ENCODE results near the gene ZNF878.
A peak's percentile ranks its signal among the peaks of the same experiment; 100 is the strongest.
"Not testable (repeated sequence)": the region's sequence is repeated elsewhere in the genome, so short reads cannot be mapped to it uniquely, and the experiment has no call there.

The ZNF878 gene

DNA sequence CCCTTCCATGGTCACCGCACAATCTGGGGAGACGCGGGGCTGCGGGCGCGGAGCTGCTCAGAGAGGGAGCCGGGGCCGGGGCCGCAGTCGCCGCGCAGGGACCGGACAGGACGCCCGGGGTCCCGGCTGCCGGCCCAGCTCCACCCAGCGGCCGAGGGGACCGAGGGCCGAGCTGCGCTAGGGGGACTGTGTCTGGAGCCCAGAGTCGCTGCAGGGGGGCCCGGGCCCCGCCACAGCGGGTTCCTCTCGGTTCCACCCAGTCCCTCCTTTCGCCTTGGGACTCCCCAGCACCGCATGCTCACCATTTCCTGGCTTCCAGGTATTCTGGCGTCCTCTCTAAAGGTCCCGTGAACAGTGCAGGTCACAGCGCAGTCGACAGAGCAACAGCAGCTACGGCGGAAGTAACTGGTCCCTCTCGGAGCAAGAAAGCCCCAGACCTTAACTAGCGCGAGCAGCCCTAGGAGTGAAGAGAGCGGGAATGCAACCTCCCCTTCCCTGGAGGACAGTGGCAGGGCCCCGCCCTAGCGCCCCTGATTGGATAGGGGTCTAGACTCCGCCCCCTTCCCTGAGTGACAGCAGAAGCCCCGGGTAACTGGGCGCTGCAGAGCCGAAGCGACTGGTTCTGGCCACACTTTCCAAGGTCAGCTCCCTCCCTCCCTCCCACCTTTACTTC, at the start of gene ZNF878:
ZNF878 (minus strand) TSS at position 465 of the 673 bp plus-strand sequence; CDS start at position 305, 160 bp downstream.
- peak; percentile 84 for DNase-seq (ENCODE audit: low read depth)

DNA sequence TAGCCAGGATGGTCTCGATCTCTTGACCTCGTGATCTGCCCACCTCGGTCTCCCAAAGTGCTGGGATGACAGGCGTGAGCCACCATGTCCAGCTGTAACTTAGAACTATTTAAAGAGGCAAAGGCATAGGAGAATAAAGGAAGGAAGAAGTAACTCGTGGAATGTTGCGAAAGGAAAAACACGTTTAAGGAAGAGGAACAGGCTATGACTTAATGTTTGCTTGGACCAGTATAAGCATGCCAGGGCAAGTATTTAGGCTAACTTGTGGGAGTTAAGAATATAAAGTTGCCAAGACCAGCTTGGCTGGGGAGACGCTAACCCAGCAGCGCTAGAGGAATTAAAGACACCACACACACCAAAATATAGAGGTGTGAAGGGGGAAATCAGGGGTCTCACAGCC, 45.3 kb upstream of the ZNF878 start:
- no peak for DNase-seq (ENCODE audit: low read depth)

DNA sequence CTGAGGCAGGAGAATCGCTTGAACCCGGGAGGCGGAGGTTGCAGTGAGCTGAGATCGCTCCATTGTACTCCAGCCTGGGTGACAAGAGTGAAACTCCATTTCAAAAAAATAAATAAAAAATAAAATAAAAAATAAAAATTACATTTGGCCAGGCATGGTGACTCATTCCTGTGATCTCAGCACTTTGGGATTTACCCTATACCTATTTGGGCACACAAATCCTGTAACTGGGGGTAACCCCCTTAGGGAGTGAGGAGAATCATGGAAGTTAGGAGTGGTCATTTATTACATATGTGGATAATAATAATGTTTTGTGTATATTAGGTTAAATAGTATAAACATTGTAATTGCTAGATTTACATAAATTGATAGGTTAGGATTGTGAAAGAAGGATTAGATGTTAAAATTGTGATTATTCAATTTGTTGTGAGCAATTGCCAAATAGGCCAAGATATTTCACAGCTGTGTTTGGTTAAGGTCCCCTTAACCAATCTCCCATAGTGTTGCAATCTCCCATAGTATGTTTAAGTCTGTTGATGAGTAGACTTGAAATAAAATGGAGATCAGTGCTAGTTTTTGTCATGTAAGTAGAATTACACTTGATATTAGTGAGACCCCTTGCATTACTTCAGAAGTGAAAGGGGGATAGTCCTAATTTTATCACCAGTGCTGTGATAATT, 42.5 kb upstream of the ZNF878 start:
- peak; percentile 85 for DNase-seq (ENCODE audit: low read depth)

DNA sequence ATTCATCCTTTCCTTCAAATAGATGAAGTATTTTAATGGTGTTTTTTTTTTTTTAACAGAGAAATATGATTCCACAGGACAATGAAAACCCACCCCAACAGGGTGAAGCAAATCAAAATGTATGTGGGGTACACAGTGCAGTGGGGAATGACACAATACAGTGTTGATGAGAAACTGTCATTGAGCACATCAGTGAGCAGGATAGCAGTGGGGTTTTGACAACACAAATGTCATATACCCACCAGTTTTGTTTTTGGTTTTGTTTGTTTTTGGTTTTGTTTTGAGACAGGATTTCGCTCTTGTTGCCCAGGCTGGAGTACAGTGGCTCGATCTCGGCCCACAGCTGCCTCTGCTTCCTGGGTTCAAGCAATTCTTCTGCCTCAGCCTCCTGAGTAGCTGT, 41.0 kb upstream of the ZNF878 start:
- DNase-seq (ENCODE audit: low read depth), result no peak

DNA sequence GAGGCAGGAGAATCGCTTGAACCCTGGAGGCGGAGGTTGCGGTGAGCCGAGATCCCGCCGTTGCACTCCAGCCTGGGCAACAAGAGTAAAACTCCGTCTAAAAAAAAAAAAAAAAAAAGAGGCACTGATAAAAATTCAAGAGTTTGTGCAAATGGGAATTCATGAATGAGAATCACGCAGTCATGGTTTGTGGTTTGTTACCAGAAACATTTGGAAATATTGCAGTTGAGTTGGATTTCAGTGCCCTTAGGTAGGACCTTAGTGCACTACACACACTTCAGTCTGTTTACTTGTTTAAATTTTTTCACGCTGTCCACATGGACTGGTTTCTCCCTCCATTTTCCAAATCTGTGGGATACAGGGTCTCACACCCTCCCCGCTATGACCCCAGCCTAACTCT, 40.2 kb upstream of the ZNF878 start:
- peak; percentile 34 for DNase-seq (ENCODE audit: low read depth)

DNA sequence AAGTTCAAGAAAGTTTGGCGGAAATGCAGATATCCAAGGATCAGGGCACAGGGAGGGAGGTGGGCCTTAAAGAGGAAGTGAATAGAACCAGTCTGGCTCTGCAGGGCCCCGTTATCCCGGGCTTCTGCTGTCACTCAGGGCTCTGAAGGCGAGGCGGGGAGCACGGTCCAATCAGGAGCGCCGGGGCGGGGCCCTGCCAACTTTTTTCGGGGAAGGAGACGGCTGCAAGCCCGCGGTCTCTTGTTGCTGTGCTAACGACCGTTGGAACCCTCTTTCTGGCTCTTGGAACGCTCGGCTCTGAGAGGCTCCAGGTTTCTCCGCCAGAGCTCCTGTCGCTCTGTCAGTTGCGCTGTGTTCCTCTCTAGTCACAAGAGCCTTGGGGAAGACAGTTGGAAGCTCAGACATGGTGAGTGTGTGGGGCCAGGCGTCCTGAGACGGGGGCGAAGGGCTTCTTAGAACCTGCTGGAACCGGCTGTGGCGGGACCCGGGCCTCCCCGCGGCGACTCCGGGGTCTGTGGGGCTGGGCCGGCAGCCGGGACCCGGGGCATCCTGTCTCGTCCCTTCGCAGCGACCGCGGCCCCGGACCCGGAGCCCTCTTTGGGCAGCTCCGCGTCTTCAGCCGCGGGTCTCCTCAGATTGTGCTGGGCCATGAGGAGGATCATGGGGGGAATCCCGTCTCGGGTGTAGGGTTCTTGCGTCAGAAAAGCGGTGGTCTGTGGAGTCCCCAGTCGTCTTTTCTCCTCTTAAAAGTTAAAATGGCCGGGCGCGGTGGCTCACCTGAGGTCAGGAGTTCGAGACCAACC, 39.5 kb upstream of the ZNF878 start:
- DNase-seq (ENCODE audit: low read depth), result peak; percentile 94

DNA sequence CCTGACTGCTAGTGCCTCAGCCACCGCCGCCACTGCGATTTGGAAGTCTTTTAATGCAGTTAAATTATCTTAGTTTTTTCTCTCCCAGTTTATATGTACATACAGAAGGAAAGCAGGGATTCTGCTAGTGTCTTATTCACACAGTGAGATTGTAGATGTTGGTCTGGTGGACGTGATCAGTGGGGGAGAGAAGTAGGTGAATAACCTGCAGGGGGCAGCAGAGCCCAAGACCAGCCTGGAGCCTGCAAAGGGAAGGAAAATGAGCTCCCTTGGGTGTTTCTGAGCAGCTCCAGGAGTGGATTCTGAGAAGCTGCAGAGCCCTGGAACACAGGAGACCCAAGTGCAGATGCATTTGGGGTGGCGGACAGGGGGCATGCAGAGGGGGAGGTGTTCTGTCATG, 38.0 kb upstream of the ZNF878 start:
- peak; percentile 72 for DNase-seq (ENCODE audit: low read depth)

DNA sequence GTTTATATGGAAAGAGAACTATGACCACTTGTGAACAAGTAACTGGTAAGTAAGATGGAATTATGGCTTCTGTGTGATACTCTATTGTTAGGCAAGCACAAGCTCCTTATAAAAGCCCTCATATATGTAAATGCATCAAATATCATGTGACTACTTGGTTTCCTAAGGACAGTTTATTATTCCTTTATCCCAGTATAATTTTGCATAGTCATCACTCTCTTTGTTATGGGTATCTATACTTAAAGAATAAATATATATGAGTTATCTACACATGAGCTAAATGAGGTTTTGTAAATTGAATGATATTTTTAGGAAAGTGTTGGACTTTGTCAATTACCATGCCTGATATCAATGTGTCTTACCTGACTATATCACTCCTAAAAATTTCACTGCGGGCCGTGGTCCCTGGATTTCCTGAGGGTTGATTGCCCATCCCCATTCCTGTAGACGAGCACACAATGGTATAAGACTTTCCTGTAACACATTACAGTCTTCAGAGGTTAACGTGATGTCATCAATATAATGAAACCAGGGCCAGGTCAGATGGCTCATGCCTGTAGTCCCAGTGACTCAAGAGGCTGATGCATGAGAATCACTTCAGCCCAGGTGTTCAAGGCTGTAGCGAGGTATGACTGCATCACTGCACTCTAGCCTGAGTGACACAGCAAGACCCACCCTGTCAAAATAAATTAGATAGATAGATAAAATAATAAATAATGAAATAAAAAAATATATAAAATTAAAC, 32.5 kb upstream of the ZNF878 start:
- no peak for DNase-seq (ENCODE audit: low read depth)

DNA sequence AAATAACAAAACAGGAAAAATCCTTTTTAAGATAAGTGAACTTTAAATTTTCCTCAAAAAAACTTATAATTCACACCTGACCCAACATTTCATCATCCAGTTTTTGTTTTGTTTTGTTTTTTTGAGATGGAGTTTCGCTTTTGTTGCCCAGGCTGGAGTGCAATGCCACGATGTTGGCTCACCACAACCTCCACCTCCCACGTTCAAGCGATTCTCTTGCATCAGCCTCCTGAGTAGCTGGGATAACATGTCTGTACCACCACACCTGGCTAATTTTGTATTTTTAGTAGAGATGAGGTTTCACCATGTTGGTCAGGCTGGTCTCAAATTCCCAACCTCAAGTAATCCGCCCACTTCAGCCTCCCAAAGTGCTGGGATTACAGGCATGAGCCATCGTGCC, 30.6 kb upstream of the ZNF878 start:
- DNase-seq (ENCODE audit: low read depth), result not testable (repeated sequence)

DNA sequence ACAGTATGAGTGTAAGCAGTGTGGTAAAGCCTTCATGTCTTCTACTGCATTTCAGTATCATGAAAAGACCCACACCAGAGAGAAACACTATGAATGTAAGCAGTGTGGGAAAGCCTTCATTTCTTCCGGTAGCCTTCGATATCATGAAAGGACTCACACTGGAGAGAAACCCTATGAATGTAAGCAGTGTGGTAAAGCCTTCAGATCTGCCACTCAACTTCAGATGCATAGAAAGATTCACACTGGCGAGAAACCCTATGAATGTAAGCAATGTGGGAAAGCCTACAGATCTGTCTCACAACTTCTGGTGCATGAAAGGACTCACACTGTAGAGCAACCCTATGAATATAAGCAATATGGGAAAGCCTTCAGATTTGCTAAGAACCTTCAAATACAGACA, 24.6 kb upstream of the ZNF878 start:
- no peak for DNase-seq (ENCODE audit: low read depth)

DNA sequence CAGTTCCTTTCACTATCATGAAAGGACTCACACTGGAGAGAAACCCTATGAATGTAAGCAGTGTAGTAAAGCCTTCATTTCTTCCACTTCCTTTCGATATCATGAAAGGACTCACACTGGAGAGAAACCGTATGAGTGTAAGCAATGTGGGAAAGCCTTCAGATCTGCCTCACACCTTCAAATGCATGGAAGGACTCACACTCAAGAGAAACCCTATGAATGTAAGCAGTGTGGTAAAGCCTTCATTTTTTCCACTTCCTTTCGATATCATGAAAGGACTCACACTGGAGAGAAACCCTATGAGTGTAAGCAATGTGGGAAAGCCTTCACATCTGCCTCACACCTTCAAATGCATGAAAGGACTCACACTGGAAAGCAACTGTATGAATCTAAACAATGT, 23.6 kb upstream of the ZNF878 start:
- not testable (repeated sequence) for DNase-seq (ENCODE audit: low read depth)

DNA sequence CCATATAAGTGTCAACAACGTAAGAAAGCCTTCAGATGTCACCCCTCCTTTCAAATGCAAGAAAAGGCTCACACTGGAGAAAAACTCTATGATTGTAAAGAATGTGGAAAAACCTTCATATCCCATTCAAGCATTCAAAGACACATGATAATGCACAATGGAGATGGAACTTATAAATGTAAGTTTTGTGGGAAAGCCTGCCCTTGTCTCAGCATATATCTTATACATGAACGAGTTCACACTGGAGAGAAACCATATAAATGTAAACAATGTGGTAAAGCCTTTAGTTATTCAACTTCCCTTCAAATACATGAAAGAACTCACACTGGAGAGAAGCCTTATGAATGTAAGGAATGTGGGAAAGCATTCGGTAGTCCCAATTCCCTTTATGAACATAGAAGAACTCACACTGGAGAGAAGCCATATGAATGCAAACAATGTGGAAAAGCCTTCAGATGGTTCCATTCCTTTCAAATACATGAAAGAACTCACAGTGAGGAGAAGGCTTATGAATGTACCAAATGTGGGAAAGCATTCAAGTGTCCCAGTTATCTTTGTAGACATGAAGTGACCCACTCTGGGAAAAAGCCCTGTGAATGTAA, 22.9 kb upstream of the ZNF878 start:
- DNase-seq (ENCODE audit: low read depth), result no peak

DNA sequence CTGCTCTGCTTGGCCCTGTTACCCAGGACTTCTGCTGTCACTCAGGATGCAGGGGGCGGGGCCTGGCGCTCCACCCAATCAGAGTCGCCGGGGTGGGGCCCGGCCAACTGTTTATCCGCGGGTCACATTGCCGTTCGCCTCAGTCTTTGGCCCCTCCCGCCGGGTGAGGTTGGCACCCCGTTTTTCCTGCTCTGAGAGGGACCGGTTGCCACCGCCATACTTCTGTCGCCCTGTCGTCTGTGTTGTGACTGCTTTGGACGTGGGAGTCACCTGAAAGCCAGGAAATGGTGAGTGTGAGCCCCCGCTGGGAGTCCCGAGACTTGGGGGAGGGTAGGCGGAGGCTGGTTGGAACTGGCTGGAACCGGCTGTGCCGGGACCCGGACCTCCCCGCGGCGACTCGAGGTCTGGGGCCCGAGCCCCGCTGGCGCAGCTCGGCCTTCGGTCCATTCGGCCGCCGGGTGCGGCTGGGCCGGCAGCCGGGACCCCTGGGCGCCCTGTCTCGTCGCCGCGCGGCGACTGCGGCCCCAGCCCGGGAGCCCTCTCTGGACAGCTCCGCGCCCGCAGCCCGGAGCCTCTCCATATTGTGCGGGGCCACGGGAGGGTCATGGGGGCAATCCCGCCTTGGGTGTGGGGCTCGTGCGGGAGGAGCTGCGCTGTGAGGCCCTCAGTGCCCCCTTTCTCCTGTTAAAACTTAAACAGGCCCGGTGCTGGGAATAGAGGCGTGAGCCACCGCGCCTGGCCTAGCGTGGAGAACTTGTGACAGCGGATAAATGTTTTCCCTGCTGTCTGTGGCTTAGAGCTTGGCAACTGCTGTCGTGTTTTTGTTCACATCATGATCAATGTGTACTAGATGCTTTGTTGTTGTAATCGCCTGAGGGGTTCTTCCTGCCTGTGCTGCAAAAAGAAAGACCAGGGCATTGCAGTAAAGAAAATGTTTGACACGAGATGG, 12.1 kb upstream of the ZNF878 start, which contains the start of gene ZNF844:
ZNF844 (plus strand) TSS at position 142 of the 949 bp plus-strand sequence; CDS start at position 285, 143 bp downstream.
- DNase-seq (ENCODE audit: low read depth), result peak; percentile 92

DNA sequence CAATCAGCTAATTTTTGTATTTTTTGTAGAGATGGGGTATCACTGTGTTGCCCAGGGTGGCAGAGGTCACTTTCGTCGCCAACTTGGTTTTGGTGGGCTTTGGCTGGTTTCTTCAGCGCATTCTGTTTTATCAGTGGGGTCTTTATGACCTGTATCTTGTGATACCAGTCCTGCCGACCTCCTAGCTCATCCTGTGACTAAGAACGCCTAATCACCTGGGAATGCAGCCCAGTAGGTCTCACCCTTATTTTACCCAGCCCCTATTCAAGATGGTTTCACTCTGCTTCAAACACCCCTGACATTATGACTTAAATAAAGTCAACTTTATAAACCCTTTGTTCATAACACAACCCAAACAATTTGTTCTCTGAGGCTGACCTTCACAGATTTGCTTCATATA, 3.0 kb upstream of the ZNF878 start:
- no peak for DNase-seq (ENCODE audit: low read depth)

DNA sequence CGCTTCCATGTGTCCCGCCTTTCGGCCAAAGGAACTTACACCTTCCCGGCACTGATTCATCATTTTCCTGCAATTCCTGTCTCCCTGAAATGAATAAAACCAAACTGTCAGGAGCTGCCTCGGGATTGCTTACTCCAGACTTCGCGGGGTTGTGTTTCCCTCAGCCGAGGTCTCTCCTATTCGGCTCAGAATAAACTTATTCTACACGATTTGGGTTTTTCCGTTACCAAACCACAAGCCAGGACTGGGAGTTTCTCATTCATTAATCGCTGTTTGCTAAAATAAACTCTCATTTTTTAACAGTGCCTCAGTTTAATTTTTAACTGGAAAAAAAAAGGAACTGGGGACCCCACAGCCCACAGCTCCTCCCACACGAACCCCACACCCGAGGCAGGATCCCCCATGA, 667 bp downstream of the ZNF878 start:
- DNase-seq (ENCODE audit: low read depth), result peak; percentile 18

DNA sequence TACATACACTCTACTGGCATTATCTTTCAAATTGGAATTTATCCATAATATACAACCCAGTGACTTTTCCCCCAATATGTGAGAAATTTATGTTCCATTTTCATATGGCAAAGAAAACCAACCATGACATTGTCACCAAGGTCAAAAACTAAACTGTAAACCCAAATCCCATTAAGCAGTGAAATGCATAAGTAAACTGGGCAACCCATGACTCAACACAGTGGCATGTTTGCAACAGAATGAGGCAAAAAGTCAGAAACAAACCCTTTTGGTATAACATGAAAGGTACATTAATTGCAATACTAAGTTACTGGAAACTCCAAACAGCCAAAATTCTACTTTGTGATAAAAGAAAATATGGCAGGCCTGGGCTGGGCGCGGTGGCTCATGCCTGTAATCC, 4.9 kb downstream of the ZNF878 start:
- DNase-seq (ENCODE audit: low read depth), result no peak

DNA sequence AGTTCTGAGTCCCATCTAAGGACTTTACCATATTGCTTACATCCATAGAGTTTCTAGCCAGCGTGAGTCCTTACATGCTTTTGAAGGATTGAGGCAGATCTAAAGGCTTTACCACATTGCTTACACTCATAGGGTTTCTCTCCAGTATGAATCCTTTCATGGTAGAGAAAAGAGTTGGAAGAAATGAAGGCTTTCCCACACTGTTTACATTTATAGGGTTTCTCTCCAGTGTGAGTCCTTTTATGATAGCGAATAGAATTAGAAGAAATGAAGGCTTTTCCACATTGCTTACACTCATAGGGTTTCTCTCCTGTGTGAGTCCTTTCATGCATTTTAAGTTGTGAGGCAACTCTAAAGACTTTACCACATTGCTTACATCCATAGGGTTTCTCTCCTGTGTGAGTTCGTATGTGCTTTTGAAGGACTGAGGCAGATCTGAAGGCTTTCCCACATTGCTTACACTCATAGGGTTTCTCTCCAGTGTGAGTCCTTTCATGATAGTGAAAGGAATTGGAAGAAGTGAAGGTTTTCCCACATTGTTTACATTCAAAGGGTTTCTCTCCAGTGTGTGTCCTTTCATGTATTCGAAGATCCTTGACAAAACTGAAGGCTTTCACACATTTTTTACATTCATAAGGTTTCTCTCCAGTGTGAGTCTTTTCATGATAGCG, 8.9 kb downstream of the ZNF878 start:
- no peak for DNase-seq (ENCODE audit: low read depth)

DNA sequence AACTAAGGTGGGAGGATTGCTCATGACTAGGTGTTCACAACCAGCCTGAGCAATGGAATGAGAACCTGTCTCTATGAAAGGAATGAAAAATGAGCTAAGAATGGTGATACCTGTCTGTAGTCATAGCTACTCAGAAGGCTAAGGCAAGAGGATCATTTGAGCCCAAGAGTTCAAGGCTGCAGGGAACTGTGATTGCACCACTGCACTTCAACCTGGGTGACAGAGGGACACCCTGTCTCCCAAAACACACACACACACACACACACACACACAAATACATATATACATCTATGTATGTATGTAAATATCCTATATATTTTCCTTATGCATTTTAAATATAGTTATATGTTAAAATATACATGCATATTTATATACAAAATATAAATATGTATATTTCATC, 9.9 kb downstream of the ZNF878 start:
- DNase-seq (ENCODE audit: low read depth), result no peak

DNA sequence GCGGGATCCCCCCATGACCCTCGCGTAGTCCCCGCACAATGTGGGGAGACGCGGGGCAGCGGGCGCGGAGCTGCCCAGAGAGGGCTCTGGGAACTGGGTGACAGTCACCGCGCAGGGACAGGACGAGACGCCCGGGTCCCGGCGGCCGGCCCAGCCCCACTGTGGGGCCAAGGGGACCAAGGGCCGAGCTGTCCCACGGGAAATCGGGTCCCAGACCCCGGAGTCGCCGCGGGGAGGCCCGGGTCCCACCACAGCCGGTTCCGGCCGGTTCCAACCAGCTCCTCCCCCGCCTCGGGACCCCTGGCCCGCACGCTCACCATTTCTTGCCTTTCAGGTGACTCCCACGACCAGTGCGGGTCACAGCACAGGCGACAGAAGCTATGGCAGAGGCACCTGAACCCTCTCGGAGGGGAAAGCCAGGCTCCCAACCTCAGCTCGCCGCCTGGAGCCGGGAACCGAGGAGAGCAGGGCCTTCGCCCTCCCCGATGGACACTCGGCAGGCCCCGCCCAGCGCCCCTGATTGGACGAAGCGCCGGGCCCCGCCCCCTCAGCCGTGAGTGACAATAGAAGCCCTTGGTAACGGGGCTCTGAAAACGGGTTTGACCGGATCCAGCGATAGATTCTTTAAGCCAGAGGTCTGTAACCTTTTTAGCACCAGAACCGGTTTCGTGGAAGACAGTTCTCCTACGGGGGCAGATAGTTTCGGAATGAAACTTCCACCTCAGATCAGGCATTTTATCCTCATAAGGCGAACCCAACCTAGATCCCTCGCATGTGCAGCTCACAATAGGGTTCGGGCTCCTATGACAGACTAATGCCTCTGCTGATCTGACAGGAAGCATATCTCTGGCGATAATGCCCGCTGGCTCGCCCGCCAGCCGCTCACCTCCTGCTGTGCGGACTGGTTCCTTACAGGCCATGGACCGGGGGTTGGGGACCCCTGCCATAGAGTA, 17.3 kb downstream of the ZNF878 start, which contains the start of gene ZNF433:
ZNF433 (minus strand) TSS at position 460 of the 953 bp plus-strand sequence; CDS start at position 320, 140 bp downstream.
- peak; percentile 87 for DNase-seq (ENCODE audit: low read depth)

Data from iris pigment epithelial cell (primary cell).